Hair follicular keratinocyte (primary cell): ENCODE results near the gene CHRNB4. TPM values are rescaled to one million over a fixed set of nuclear protein-coding genes. Genes with fewer than 3 reads are reported as not detected.

Experiments used
- total RNA-seq: library from RNA; depleted of rRNA; stranded (reverse); fragments of >200 nt; gene quantifications from 2 replicates; pipeline ENCODE4 v1.2.3, GENCODE V29; 2015

Gene CHRNB4, protein sequence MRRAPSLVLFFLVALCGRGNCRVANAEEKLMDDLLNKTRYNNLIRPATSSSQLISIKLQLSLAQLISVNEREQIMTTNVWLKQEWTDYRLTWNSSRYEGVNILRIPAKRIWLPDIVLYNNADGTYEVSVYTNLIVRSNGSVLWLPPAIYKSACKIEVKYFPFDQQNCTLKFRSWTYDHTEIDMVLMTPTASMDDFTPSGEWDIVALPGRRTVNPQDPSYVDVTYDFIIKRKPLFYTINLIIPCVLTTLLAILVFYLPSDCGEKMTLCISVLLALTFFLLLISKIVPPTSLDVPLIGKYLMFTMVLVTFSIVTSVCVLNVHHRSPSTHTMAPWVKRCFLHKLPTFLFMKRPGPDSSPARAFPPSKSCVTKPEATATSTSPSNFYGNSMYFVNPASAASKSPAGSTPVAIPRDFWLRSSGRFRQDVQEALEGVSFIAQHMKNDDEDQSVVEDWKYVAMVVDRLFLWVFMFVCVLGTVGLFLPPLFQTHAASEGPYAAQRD
- not detected in 2 replicates for total RNA-seq

GRCh38 chr15:78641102-78641748 lies at the start of gene CHRNB4:
CHRNB4 (minus strand) TSS chr15:78641210; CDS start chr15:78641133, 77 bp downstream.

GRCh38 chr15:78620527-78621421 lies 20.2 kb downstream of the CHRNB4 start, which contains the start of gene CHRNA3:
CHRNA3 (minus strand) TSS chr15:78620996; CDS start chr15:78620794, 202 bp downstream.

Other genes with a start within 250 kb of the CHRNB4 start
- gene IREB2, start 203.0 kb downstream of the CHRNB4 start, total RNA-seq, result 7.6 and 8.2 TPM in 2 replicates
- 3.8 and 4.1 TPM in 2 replicates for gene HYKK, start 133.6 kb downstream of the CHRNB4 start, total RNA-seq
- 199 and 338 TPM in 2 replicates for gene PSMA4, start 100.8 kb downstream of the CHRNB4 start, total RNA-seq
- gene CHRNA5, start 75.7 kb downstream of the CHRNB4 start, total RNA-seq, result 1.4 and 3.8 TPM in 2 replicates
- not detected in 2 replicates for gene CHRNA3, start 20.2 kb downstream of the CHRNB4 start, total RNA-seq
- gene ADAMTS7, start 170.3 kb upstream of the CHRNB4 start, total RNA-seq, result 0.76 and 1.0 TPM in 2 replicates
- gene MORF4L1, start 231.7 kb upstream of the CHRNB4 start, total RNA-seq, result 181 and 259 TPM in 2 replicates